GM21515 (cell line): ENCODE measurements around the gene DDX10.

Experiments used
- ATAC-seq: cut with Tn5 transposase; IDR thresholded peaks from one replicate; pipeline ENCODE4 v1.9.1; 2021; ENCODE audit not compliant: unreplicated experiment

Gene DDX10

DNA sequence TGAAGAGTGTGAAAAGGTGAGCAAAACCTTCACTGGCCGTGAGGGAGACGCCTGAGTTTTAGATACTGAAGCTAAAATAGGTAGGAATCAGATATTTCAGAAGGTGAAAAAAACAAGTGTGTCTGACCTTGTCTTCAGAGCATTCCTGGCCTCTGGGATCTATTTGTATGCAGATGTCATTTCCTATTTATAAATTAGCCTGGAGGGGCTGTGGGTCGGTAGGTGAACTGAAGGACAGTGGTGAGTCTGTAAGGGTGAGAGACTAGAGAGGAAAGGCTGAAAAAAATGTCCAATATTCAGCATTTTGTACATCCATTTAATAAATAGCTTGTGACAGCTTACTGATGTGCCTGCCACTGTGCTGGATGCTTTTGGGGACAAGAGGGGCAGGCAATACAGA is 302.1 kb downstream of the DDX10 start:
- no peak for ATAC-seq

DNA sequence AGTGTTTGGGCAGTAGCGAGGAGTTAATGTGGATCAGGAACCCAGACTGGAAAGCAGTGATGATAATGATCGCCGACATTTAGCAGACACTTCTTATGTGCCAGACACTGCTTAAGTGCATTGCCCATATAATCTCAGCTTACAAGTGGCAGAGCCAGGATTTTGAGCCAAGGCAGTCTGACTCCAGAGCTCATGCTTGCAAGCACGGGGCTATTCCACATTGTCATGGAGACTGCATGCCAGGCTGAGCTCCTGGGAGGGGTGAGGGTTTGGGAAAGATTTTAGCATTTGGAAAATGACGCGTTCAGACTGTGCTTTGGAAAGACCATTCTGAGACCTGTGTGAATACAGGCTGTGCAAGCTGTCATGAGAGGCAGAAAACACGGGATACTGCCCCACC is 302.7 kb downstream of the DDX10 start:
- ATAC-seq = no peak

GRCh38 chr11:108970221-108970991 is 305.5 kb downstream of the DDX10 start:
- no peak for ATAC-seq

- ATAC-seq = no peak
These were observed 308.7 kb downstream of the DDX10 start for GRCh38 chr11:108973402-108974162.

DNA sequence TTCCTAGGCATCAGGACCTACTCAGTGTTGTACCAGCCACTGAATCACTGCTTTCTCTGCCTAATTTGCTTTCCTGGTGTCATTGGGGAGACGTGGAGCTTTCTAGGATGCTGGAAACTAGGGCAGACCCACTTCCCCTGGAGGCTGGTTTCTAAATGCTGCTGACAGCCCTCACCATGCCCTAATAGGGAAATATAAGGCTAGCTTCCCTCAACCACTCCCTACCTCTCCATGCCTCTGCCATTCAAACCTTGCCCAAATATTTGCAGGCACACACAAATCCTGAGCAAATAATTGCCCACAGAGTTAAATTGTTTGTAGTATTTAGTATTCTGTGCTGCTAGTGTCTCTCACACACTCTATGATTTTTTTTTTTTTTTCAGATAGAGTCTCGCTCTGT is 310.2 kb downstream of the DDX10 start:
- ATAC-seq = no peak

- ATAC-seq = no peak
These were observed 310.8 kb downstream of the DDX10 start for GRCh38 chr11:108975641-108976071.

DNA sequence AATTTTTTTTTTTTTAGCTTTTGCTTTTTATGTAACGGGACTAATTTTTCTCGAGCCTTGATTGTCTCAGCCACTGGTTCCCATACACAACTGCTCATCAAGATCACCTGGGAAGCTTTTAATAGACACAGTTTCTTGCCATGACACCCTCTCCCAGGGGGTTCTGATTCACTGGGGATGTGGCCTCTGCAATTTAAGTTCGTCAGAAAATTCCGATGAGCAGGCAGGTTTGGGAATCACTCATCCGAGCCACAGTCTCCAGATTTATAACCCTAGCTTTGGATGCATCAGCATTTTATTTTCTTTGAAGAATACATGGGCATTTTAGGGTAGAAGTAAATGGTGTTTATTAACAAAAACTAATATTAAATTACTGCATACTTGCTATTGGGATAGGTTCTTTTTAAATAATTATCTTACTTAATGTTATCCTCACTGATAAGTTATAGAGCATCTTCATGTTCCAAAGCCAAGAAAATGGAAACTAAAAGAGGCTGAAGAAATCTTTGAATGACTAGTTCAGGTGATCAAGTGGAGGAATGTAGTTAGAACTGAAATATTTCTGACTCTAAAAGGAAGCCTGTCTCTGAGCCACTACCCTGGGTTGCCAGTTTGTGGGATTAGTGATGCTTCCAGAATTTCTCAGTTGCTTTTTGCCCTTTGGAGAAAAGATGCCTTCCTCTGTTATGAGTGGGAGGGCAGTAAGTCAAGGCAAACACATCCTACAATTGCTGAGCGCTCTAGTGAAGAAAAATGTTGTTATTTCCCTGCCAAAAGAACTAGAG is 319.0 kb downstream of the DDX10 start:
- no peak for ATAC-seq

GRCh38 chr11:108984523-108984922 is 319.7 kb downstream of the DDX10 start:
- ATAC-seq = no peak

DNA sequence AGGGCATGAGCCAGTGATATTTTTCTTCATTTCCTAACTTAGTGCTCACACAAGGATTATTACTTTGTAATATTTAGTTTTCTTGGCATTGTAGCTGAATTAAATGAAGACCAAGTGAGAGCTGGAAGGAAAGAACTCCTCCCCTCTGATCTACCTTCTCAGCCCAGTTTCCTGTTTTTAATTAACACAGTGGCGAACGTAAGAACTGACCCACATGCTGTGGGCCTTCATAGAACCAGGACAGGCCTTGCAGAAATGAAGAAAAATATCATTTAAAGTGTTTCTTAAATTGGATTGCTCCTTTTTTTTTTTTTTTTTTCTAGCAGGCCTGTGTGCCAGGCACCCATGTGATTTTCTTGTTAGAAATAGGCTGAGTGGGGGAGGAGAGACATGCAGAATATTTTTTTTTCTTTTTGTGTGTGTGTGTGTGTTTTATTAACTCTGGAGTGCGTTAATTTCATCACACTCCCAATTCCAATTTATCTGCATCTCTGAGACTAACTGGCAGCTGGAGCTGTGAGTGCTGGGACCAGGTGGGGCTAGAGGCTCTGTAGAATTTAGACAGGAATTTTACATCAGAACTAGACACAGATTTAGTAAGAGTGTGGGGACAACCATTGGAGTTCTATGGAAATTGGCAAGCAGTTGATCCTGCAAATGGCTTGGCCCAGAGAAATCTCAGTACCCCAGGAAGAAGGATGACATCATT is 320.5 kb downstream of the DDX10 start:
- ATAC-seq = no peak

GRCh38 chr11:108985945-108986279 is 321.0 kb downstream of the DDX10 start:
- ATAC-seq = no peak
